ENCODE measurements around the gene SCAMP4.

GRCh38 chr19:1911098-1911497 lies 5.9 kb downstream of the SCAMP4 start:
- TF ChIP-seq POLR2A (IDR thresholded peaks at IDR 0.05) = no peak
- TF ChIP-seq CTCF (IDR thresholded peaks at IDR 0.05 in 4 of 5, conservative IDR thresholded peaks at IDR 0.05 in 1 of 5) = no peak

Data from gastrocnemius medialis (tissue), 4 donors.